Measurements from ENCODE around the gene SLC45A1.
"Not testable (repeated sequence)": the region's sequence is repeated elsewhere in the genome, so short reads cannot be mapped to it uniquely, and the experiment has no call there.

Gene SLC45A1

DNA sequence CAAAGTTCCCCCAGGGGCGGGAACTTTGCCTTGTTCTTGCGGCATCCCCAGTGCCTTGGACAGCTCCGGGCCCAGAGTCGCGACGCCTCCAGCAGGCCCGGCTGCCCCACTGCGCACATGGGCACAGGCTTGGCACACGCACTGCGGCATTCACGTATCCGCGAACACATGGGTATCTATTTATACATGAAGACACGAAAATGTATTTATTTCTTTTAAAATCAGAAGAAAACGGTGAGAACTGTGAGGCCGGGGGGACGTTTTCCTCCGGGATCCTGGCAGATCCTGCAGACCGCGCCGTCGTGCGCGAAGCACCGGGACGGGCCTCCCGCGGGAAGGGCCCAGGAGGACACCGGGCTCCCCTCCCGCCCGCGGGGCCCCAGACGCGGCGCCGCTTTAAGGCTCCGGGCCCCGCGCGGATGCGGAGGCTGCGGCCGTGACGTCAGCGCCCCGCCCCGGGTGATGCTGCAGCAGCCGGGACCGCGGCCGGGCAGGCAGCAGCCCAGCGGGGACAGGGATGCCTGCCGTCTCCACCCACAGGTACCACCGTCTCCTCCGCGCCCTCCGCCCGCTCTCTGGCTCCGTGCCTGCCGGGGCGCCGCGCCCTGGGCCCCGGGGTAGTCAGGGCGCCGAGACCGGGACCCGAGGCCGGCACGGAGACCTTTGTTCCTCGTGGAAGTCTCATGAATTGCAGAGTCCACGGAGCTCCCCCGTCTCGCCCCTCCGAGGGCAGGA is at the start of gene SLC45A1:
SLC45A1 (plus strand) TSS at position 468 of the 735 bp plus-strand sequence. CDS start 6,216 bp downstream, outside the sequence.
- no peak for DNase-seq

- no peak for DNase-seq
These were observed 44.9 kb upstream of the SLC45A1 start for GRCh38 chr1:8273036-8273435.

DNA sequence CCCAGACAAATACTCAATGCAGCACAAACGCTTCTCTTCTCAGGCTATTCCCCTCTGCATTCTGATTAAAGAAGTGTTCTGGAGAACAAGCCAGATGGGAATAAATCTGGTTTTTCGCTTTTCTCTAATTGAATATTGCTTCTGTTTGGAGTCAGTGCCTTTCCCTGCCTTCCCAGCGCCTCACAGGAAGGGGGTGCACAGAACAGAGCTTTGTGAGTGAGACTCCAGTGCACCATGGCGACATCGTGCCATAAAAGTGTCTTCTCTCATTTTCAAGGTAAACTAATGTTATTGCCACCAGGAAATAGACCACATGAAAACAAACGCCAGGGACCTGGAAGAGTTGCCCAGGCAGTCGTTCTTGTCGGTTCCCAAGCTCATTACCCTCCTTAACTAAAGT is 43.6 kb upstream of the SLC45A1 start:
- DNase-seq = no peak

GRCh38 chr1:8276173-8276914 is 41.6 kb upstream of the SLC45A1 start:
- DNase-seq = no peak

GRCh38 chr1:8276932-8277331 is 41.0 kb upstream of the SLC45A1 start:
- DNase-seq = no peak

- not testable (repeated sequence) for DNase-seq
These were observed 39.2 kb upstream of the SLC45A1 start for GRCh38 chr1:8278677-8279076.

- no peak for DNase-seq
These were observed 35.9 kb upstream of the SLC45A1 start for GRCh38 chr1:8281843-8282509.

DNA sequence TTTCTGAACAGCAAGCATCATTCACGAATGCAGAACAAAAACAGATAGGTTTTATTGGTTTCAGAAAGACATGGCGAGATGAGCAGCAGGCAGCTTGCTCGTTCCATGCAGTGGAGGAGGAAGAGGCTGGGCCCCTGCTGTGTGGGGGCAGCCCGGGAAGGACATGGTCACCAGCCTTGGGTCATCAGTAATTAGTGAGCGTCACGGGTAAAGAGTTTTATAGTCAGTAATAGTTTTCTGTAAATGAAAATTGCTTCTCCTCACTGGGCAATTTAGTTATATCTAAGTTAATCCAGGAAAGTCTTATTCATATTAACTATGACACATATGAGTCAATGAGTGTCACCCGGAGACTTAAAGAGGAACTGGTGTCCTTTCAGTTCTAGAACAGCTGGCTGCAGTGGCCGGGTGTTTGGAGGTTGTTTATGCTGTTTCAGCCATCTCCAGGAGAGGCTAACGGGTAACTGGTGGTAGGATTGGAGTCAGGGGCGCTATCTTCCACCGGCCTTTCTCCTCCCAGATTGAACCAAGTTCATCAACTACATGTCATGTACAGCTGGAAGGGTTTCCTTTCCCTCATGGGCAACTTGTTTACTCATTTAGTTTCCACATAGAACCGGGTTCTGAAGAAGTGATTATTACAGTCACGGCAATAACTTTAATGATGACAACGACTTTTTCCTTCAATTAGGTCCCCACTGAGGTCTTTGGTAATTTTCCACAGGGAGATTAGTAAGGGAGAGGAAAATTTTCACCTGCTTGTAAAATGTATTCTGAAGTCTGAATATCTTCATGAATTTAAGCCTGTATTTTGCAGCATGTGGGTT is 34.6 kb upstream of the SLC45A1 start:
- DNase-seq = no peak

DNA sequence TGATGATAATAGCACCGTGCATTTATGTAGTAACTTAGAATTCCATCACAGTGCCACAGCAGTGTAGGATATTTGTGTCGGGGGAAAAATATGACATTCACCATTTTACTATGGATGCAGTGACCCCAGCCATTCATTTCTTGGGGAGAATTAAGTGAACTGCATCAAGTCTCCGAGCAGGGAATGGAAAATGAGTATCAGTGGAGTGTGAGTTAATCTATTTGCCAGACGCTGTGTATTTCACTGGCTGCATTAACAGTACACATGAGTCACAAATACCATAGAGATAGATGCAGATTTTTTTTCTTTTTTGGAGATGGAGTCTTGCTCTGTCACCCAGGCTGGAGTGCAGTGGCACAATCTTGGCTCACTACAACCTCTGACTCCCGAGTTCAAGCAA is 33.8 kb upstream of the SLC45A1 start:
- DNase-seq = no peak

GRCh38 chr1:8285103-8285502 is 32.8 kb upstream of the SLC45A1 start:
- no peak for DNase-seq

GRCh38 chr1:8285965-8286364 is 31.9 kb upstream of the SLC45A1 start:
- no peak for DNase-seq

GRCh38 chr1:8293118-8293517 is 24.8 kb upstream of the SLC45A1 start:
- DNase-seq = no peak

DNA sequence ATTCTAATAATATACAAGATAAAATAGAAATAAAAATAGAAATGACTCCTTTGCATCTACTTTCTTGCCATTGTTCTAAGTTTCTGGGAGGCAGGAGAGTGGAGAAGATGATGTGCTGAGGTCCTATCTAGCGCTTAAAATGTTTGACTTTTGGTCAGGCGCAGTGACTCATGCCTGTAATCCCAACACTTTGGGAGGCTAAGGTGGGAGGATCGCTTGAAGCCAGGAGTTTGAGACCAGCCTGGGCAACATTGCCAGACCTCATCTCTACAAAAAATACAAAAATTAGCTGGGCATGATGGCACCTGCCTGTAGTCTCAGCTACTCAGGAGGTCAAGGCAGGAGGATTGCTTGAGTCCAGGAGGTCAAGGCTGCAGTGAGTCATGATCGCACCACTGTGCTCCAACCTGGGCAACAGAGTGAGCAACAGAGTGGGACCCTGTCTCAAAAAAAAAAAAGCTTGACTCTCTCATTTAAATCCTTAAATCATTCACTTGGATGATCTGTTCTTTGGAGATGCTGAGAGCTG is 24.2 kb upstream of the SLC45A1 start:
- DNase-seq = no peak

DNA sequence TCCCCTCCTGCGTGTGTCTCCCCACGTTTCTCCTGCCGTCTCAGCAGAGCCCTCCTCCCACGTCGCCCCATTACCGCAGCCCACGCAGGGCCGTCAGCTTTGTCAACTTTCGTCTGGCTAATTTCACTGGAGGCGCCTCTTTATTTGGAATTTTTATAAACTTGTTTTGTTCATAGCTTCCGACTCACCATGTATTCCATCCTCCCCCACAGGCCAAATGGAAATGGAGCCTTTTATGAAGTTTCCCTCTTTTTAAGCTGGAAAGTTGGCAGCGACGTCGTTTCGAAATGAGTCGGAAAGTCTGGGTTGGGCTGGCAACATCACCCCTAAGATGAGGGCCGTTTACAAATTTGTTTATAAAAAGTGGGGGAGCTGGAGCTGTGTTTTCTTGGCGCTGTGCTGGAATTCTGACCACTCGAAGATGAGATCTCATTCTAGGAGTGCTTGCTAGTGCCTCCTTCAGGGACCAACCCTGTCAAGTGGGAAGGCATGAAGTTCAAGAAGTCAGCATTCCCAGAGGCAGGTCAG is 23.7 kb upstream of the SLC45A1 start:
- DNase-seq = no peak

DNA sequence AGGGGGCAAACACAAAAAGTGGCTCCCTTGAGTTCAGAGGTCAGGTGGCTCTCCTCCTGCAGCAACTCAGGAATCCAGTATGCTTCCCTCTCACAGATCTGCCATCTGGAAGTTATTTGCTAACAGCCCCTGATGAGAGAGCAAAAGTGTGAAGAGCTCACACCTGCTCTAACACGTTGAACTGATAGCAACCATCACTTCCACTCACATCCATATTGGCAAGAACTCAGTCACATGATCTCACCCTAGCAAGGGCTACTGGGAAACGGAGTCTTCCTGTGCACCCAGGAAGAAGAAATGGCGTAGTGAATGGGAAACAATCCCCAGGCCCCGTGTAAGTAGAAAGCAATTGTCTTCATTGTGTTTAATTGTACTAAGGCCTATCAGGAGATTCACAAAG is 20.7 kb upstream of the SLC45A1 start:
- DNase-seq = no peak

GRCh38 chr1:8299963-8300362 is 18.0 kb upstream of the SLC45A1 start:
- no peak for DNase-seq

DNA sequence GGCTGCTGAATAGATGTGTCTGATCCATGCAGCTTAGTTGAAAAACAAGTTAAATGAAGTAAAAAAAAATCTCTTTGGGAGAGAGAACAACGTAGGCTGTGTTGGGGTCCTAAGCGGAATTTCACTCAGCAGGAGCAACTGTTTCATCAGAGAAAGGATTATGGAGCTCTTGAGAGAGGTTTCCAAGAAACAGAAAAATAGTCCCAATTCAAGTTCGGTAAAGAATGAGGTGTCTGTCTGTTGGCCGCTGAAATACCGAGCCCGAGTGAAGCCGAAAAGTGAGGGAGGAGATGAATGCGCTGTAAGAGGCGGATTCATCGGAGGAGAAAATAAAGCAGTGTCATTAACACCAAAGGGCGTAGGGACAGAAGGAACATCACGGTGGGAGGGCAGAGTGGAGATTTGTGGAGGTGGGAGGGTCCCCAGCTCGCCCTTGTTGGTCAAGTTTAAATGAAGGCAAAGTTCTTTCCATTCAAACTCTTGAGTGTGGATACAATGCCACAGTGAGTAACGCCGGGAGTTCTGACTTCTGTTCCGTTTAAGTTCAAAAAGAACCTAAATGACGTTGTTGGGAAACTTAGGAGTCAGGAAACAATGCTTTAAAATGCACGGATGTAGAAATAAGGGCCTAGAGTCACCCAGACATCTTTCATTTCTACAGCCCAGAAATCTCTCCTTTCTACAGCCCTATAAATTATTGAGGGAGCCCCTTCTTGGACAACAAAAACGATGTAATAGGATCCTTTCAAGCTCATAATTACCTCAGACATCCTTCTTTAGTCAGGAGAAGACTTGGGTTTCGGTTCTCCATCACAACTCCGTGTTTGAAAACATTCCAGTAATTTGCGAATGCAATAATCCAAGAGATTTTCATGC is 15.6 kb upstream of the SLC45A1 start:
- no peak for DNase-seq

- no peak for DNase-seq
These were observed 14.8 kb upstream of the SLC45A1 start for GRCh38 chr1:8303141-8303540.

GRCh38 chr1:8303876-8304275 is 14.0 kb upstream of the SLC45A1 start:
- DNase-seq = no peak

DNA sequence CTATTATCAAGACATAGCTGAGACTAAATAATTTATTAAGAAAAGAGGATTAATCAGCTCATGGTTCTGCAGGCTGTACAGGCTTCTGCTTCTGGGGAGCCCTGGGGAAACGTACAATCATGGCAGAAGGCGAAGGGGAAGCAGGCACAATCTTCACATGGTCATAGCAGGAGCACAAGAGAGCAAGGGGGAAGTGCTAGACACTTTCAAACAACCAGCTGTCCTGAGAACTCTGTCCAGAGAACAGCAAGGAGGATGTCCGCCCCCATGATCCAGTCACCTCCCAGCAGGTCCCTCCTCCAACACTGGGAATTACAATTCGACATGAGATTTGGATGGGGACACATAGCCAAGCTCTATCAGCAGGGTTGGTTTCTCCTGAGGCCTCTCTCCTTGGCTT is 10.3 kb upstream of the SLC45A1 start:
- DNase-seq = no peak

DNA sequence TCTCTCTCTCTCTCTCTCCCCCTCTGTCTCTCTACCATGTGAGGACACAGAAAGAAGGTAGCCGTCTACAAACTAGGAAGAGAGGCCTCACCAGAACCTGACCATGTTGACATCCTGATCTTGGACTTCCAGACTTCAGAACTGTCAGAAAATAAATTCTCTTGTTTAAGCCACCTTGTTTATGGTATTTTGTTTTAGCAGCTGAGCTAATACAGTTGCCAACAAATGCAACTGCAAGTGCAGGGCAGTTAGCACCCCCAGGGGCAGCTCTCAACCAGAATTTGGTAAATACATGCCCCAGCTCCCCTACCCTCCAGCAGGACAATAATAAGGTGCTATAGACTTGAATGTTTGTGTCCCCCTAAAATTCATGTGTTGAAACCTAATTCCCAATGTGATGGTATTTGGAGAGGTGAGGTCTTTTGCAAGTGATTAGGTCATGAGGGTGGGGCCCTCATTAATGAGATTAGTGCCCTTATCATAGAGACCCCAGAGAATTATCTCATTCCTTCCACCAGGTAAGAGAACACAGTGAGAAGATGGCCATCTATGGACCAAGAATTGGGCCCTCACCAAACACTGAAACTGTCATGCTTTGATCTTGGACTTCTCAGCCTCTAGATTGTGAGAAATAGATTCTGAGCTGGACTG is 6.7 kb upstream of the SLC45A1 start:
- no peak for DNase-seq

Measured in NK-92 treated with Interleukin-12 subunit alpha and Interleukin-12 subunit beta, amount 100 ng/mL, for 24 hours (cell line).